Measurements from ENCODE around the gene CNTN5.
"Not testable (repeated sequence)": the region's sequence is repeated elsewhere in the genome, so short reads cannot be mapped to it uniquely, and the experiment has no call there.

Gene CNTN5

GRCh38 chr11:99275521-99275920 lies 254.8 kb downstream of the CNTN5 start:
- no peak for DNase-seq (ENCODE audit: low spot score)

DNA sequence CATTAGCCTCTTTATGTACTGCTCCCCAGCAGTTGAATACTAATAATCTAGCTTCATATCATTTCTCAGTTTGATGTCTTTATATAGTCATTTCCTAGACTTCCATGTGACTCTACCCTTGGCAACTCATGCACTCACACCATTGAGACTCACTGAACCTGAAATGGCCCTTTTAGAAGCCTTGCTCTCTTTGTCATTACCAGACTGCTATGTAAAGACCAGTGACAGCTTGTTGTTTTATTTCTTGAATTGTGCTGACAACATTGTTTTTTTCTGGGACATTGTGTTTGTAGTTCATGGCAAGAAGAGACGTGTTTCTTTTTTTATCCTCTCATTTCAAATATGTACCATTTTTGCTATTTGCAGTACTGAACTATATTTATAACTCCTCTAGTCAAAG lies 256.5 kb downstream of the CNTN5 start:
- no peak for DNase-seq (ENCODE audit: low spot score)

DNA sequence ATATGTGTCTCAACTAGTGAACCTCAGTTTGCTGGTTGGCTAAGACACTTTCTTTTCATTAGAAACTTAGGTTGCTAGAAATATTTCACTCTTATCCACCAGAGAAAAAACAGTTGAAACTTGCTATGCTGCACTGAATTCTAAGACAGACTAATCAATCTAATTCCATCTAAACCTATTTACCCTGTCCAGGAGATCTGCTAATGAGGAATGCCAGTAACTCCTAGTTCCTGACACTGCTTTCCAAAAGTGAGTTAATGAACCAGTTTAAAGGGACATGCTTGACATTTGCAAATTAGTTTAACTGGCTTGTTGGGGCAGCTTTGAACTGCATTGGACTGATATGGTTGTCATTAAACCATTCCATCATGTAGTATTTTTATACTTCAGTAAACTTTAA lies 258.5 kb downstream of the CNTN5 start:
- no peak for DNase-seq (ENCODE audit: low spot score)

GRCh38 chr11:99281331-99281730 lies 260.6 kb downstream of the CNTN5 start:
- no peak for DNase-seq (ENCODE audit: low spot score)

GRCh38 chr11:99297925-99298324 lies 277.2 kb downstream of the CNTN5 start:
- not testable (repeated sequence) for DNase-seq (ENCODE audit: low spot score)

GRCh38 chr11:99307510-99308088 lies 286.9 kb downstream of the CNTN5 start:
- DNase-seq (ENCODE audit: low spot score): no peak

DNA sequence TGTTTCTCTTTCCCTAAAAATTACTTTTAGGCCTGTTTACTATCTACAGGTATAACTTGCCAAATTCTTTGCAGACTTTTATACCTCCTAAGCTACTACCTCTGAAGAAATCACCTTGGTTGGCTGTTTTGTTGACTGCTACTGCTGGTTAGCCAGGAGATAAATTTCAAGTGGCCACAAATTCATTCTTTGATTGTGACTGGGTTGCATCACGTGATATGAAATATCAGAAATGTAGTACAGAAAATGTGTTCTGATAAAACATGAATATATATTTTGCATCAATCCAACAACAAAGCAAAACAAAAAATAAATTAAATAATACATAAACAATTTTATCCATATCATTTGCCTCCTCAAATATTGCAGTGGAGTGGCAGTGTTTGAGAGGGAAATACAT lies 291.1 kb downstream of the CNTN5 start:
- no peak for DNase-seq (ENCODE audit: low spot score)

DNA sequence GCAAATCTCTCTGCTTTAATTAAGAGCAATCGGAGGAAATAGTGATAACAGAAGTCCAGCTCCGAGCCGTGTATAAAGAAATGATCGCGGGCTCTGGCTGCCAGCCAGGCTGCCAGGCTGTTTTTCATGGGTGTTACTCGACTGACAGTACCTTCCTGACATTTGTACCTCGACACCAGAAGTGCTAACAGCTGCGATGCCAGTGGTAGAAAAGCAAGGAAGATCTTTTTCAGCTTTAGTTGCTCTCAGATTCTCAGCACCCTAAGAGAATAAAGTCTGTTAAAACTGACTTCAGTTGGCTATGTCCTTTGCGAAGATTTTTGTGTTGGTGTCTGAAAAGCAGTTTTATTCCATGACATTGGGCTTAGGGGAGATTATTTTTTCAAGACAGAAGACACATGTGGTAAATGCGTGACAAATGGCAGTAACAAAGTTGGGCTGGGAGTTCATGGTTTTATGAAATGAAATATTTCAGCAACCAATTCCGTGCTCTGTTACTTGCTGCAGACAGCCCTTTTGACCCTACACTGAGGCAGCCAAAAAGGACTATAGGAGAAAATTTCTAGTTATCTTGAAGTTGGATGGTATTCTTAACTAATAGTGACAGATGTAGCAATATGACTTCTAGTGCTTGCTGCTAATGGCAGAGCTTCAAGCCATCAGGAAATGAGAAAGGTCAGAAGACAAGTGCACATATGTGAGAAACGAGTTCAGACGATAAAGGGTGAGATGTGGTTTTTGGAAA lies 296.2 kb downstream of the CNTN5 start:
- DNase-seq (ENCODE audit: low spot score): no peak

DNA sequence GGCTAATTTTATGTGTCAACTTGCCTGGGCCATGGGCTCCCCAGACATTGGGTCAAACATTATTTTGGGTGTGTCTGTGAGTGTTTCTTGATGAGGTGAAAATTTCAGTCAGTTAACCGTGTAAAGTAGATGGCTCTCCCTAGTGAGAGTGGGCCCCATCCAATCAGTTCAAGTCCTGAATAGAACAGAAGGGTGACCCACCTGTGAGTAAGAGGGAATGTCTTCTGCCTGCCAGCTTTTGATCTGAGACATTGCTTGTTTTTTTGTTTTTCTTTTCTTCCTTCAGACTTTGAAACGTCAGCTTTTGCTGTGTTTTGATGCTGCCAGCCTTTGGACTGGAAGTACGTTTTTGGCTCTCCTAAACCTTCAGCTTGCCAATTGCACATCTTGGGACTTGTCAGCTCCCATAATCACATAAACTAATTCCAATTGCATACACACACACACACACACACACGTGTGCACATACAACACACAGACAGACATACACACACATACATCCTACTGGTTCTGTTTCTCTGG lies 300.1 kb downstream of the CNTN5 start:
- no peak for DNase-seq (ENCODE audit: low spot score)

DNA sequence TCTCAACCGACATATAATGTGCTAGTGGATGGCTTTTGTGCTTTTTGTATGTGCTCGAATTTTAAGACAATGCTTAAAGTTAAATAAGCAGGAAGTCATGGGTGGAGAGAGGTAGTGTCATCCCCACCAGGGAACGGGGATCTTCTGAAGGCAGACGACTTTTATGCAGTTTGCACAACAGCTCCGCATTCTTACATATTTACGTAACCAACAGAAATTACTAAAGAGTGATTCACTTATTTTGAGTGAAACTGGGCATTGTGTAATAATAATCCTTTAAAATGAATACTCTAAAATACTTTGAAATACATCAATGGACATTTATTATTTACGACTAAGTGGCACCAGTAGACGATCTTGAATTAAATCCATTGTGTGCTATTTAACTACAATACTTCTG lies 305.1 kb downstream of the CNTN5 start:
- DNase-seq (ENCODE audit: low spot score): no peak

- DNase-seq (ENCODE audit: low spot score): no peak
Measured at GRCh38 chr11:99327066-99327465, 306.3 kb downstream of the CNTN5 start.

GRCh38 chr11:99327527-99327926 lies 306.8 kb downstream of the CNTN5 start:
- no peak for DNase-seq (ENCODE audit: low spot score)

DNA sequence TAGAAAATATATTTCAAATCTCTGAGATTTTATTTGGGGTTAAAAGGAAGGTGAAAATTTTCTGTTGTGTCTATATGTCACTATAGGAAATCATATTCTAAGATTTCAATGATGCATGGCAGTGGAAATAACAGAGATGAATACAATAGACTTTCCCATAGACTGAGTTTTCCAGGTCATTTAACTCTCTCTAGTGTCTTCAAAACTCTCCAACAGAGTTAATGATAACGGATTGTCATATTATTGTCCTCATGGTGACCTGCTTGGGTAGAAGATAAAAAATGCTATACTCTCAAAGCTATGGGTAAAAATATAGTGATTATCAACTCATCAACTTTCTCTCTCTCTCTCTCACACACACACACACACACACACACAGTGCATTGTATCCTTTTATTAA lies 312.9 kb downstream of the CNTN5 start:
- DNase-seq (ENCODE audit: low spot score): no peak

DNA sequence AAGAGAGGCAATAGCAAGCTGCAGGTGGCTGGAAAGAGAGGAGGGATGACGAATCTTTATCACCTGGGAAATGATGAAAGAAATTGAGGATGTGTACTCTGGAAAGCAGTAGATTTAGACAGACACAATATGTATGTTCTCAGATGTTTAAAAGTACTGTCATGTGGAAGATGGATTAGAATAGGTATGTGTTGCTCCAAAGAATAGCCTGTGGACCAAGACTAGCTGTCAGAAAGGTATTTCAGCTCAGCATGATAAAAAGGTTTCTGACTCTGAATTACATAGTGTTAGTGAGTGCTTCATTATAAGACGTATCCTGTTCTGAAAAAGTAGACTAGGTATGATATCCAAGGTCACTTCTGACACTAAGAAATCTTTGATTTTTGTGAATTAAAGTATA lies 322.4 kb downstream of the CNTN5 start:
- DNase-seq (ENCODE audit: low spot score): no peak

DNA sequence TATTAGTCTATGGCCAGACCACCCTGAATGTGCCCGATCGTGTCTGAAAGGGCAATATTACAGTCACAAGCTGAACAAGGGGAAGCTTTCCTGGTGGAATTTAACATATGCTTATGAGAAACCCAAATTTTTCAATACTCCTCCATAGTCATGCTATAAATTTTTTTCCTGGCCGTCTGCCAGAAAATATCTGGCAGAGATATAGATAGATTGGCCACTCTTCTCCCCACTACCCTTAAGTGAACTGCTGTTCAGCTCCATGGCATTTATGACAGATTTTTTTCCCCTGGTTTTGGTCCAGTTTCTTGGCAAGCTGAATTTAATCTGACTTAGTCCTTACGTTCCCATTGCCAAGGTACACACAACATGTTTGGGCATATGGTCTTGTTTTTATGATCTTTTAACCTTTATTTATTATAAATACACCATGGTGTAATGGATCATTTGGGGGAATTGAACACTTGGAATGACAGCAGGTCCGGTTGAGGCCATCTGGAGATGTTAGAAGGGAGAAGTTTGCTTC lies 328.5 kb downstream of the CNTN5 start:
- DNase-seq (ENCODE audit: low spot score): no peak

- DNase-seq (ENCODE audit: low spot score): no peak
Measured at GRCh38 chr11:99351624-99352023, 330.9 kb downstream of the CNTN5 start.

GRCh38 chr11:99352642-99353041 lies 331.9 kb downstream of the CNTN5 start:
- no peak for DNase-seq (ENCODE audit: low spot score)

GRCh38 chr11:99366546-99366945 lies 345.8 kb downstream of the CNTN5 start:
- no peak for DNase-seq (ENCODE audit: low spot score)

GRCh38 chr11:99368583-99368982 lies 347.8 kb downstream of the CNTN5 start:
- DNase-seq (ENCODE audit: low spot score): no peak

- DNase-seq (ENCODE audit: low spot score): no peak
Measured at GRCh38 chr11:99370549-99371216, 349.9 kb downstream of the CNTN5 start.

GRCh38 chr11:99371257-99371656 lies 350.5 kb downstream of the CNTN5 start:
- DNase-seq (ENCODE audit: low spot score): no peak

GRCh38 chr11:99376463-99376862 lies 355.7 kb downstream of the CNTN5 start:
- DNase-seq (ENCODE audit: low spot score): no peak

DNA sequence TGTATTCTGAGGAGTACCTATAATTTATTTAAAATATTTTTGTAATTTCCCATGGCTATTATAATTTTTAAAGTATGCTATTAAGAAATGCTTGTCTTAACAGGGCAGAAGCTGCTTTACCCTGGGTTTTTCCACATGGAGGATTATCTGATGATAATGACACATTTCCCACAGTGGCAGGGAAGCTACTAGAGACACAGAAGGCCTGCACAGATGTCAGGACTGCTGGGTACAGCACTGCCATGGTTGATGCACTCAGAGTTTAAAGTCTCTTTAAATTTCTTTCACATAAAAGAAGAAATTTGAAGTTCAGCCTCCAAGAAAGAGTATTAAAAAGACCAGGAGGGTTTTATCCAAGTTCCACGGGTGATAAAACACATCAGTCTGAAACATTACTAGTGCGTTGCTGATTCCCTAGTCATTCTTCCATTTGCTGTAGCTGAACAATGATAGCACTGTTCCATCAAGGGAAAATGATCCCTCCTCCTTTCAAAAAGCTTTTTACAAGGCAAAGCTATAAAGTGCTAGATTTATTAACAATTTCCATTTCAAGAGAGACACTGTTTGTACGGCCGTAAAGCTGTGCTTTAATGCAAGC lies 363.0 kb downstream of the CNTN5 start:
- DNase-seq (ENCODE audit: low spot score): no peak
